T-helper 1 cell (primary cell): Measurements from ENCODE around the gene DYNC1H1.
A peak's percentile ranks its signal among the peaks of the same experiment; 100 is the strongest.

Experiments
- DNase-seq, 5 donors: peaks; one replicate each; pipeline ENCODE4 v3.0.0-alpha.2; 2012 to 2020

Gene DYNC1H1

DNA sequence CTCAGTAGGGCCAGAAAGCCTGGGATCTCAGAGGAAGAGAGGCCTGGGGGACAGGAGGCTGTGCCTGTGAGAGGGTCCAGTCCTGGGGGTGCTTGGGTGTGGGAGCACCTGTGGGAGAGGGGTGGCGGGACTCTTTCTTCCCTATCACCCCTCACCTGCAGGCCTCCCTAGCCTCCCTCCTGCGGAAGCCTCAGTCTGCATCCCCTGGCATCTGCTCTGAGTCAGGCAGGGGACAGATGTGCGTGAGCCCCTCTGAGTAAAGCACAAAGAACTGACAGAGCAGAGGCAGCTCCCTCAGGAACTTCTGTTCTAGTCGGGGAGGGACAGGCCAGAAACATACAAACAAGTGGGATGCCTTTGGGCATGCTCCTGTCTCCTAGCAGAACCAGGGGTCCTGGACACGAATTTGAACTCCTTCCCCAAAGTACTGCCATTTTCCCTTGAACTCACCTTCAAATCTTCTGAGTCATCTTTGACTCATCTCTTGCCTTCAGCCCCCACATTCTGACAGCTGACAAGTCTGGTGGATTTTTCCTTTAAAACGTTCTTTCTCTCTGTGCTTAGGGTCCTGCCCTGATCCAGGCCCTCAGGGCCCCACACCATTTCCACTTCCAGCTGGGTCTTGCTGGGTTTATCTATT lies 131.0 kb downstream of the DYNC1H1 start:
- no peak for DNase-seq

DNA sequence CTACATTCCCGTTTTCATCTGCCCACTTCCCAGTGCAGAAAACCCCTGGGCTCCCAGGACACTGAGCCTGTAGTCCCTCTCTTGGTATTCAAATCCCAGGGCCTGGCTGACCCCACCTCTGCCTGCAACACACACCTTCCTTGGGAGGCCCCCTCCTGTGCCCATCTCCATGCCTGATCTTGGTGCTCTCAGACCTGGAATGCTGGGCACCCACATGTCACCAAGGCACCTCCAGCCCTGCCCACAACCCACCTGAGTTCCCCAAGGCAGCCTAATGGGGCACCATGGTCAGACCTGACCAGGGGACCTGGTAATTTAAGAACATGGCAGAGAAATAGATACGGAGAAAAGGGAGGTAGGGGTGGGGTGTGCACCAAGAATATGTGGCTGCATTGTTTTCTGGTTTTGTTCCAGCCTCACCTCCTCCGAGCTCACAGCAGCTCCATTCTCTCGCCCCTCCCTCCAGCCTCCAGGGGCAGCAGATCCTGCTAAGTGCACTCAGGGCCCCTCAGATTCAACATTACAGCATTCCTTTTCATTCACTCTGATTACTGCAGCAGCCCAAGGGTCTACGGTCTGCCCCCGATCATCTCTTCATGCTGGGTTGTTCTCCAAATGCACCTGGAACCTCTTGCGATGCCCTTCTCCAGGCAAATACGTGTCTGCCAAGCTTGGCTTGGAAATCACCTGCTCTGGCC lies 131.6 kb downstream of the DYNC1H1 start:
- DNase-seq: no peak

GRCh38 chr14:102096569-102097188 lies 132.3 kb downstream of the DYNC1H1 start:
- DNase-seq: peak; percentile 46 to 63 (median 55)

DNA sequence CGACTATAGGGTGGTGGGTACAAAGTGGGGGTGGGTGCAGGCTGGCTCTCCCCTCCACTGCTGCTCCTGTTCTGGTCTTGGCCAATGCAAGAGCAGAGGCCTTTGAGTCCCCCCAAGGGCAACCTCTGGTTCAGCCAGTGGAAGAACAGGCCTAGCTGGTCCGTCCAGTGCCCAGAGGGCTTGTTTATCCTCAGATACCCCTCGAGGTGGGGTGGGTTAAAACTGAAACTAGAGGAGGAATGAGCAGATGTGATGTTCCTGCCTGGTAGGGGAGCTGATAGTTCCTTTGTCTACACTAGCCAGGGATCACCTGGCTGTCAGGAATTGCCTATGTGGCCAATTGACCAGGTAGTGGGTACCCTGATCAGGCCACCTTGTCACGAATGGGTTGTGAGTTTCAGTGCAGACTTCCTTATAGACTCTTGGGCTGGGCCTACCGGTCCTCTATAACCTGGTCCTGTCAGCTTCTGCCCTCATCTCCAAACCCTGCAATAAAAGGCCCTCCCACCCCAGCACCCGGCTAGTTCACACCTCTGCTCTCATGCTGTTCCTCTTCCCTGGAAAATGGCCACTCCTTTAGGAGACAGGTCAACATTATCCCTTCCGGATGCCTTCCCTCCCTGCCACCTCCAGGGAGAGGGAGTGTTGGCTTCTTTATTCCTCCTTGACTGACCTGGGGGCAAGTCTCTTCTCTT lies 133.2 kb downstream of the DYNC1H1 start:
- DNase-seq: no peak

DNA sequence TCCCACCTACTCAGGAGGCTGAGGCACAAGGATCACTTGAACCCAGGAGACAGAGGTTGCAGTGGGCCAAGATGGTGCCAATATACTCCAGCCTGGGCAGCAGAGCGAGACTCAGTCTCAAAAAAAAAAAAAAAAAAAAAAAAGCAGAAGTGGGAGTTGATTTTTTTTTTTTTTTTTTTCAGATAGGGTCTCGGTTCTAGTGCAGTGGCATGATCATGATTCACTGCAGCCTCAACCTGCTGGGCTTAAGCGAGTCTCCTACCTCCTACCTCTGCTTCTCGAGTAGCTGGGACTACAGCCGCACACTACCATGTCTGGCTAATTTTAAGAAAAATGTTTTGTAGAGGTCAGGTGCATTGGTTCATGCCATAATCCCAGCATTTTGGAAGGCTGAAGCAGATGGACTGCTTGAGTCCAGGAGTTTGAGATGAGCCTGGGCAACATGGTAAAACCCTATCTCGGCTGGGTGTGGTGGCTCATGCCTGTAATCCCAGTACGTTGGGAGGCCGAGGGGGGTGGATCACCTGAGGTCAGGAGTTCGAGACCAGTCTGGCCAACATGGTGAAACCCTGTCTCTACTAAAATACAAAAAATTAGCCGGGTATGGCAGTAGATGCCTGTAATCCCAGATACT lies 138.8 kb downstream of the DYNC1H1 start:
- DNase-seq: no peak

- DNase-seq: no peak
These were observed 141.0 kb downstream of the DYNC1H1 start for GRCh38 chr14:102105369-102105768.
